ENCODE data around the gene EGLN2. TPM values are rescaled to one million over a fixed set of nuclear protein-coding genes. Genes with fewer than 3 reads are reported as not detected.

EGLN2 gene
- total RNA-seq, 2 donors from 2014 or later: 41.7 to 61.3 TPM

- Histone ChIP-seq H3K4me3 (no peak overlapping the region), H3K4me1 (no peaks in the 10 kb centered on the region), H3K36me3 (no peaks in the 10 kb centered on the region), H3K27me3 (no peaks in the 10 kb centered on the region), H3K9me3 (no peaks in the 10 kb centered on the region), H3K27ac (no peak overlapping the region)
- DNase-seq (ENCODE audit: low spot score): no peak
- TF ChIP-seq CTCF (IDR thresholded peaks at IDR 0.05): no peak
Observed at GRCh38 chr19:40785526-40785925, 13.5 kb upstream of the EGLN2 start.

- no peak for DNase-seq (ENCODE audit: low spot score)
- Histone ChIP-seq H3K27ac (no peak overlapping the region), H3K9me3 (no peaks in the 10 kb centered on the region), H3K4me1 (no peaks in the 10 kb centered on the region), H3K36me3 (no peaks in the 10 kb centered on the region), H3K4me3 (no peak overlapping the region), H3K27me3 (no peaks in the 10 kb centered on the region)
- no peak for TF ChIP-seq CTCF (IDR thresholded peaks at IDR 0.05)
Observed at GRCh38 chr19:40786060-40787037, 12.6 kb upstream of the EGLN2 start.

GRCh38 chr19:40791349-40791748 lies 7.6 kb upstream of the EGLN2 start:
- no peaks in the 10 kb centered on the region for H3K27me3 ChIP-seq
- H3K4me1 ChIP-seq: no peaks in the 10 kb centered on the region
- no peak for DNase-seq (ENCODE audit: low spot score)
- TF ChIP-seq CTCF (IDR thresholded peaks at IDR 0.05): no peak
- H3K36me3 ChIP-seq: no peaks in the 10 kb centered on the region
- H3K27ac ChIP-seq: no peak overlapping the region
- no peak overlapping the region for H3K4me3 ChIP-seq
- no peaks in the 10 kb centered on the region for H3K9me3 ChIP-seq

GRCh38 chr19:40791996-40792395 lies 7.0 kb upstream of the EGLN2 start:
- no peaks in the 10 kb centered on the region for H3K27me3 ChIP-seq
- H3K36me3 ChIP-seq: no peaks in the 10 kb centered on the region
- no peak for TF ChIP-seq CTCF (IDR thresholded peaks at IDR 0.05)
- no peak overlapping the region for H3K4me3 ChIP-seq
- H3K27ac ChIP-seq: peak overlapping the region in 1 of 2 donors; percentile 10
- H3K4me1 ChIP-seq: no peaks in the 10 kb centered on the region
- H3K9me3 ChIP-seq: no peaks in the 10 kb centered on the region
- DNase-seq (ENCODE audit: low spot score): no peak

GRCh38 chr19:40797166-40797962 lies 1.6 kb upstream of the EGLN2 start:
- Histone ChIP-seq H3K27me3 (no peaks in the 10 kb centered on the region), H3K4me3 (no peak overlapping the region), H3K27ac (peak overlapping the region; percentile 87 to 98), H3K9me3 (no peaks in the 10 kb centered on the region), H3K4me1 (peaks cover 0 to 34% of the 10 kb centered on the region in 2 donors), H3K36me3 (peaks cover 21% of the 10 kb centered on the region)
- no peak for DNase-seq (ENCODE audit: low spot score)
- no peak for TF ChIP-seq CTCF (IDR thresholded peaks at IDR 0.05)

Measured in right atrium auricular region (tissue), 2 donors.